GM12864 (cell line): ENCODE measurements around the gene GGN.

Experiments
- DNase-seq: peaks from one replicate; pipeline ENCODE4 v3.0.0-alpha.2; 2011; ENCODE audit warnings: low read depth
- H3K4me3 ChIP-seq: 2 replicates; pipeline ENCODE4 v1.5.1; 2011; ENCODE audit warnings: mild to moderate bottlenecking, low read depth, low read length, control low read depth
- CTCF ChIP-seq: IDR thresholded peaks from 2 replicates; pipeline ENCODE4 v1.5.1; 2011; ENCODE audit warnings: low read depth, mild to moderate bottlenecking, moderate library complexity, low read length, control low read depth, inconsistent platforms; ENCODE audit errors: missing control alignments

GGN gene, protein sequence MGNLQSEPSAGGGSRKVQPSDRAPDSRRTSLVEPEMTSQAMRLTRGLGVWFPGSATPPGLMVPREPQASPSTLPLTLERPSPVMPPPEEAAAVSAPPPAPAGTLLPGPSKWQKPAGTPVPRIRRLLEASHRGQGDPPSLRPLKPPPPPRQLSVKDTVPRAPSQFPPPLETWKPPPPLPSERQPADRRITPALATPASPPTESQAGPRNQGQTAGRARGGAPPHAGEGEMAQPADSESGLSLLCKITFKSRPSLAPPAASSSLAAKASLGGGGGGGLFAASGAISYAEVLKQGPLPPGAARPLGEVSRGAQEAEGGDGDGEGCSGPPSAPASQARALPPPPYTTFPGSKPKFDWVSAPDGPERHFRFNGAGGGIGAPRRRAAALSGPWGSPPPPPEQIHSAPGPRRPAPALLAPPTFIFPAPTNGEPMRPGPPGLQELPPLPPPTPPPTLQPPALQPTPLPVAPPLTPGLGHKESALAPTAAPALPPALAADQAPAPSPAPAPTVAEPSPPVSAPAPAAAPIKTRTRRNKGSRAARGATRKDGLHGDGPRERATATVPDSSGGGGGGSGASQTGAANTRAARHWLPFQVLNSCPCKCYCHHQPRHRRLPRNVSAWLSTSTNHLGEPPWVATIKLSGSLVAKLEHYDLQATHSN

DNA sequence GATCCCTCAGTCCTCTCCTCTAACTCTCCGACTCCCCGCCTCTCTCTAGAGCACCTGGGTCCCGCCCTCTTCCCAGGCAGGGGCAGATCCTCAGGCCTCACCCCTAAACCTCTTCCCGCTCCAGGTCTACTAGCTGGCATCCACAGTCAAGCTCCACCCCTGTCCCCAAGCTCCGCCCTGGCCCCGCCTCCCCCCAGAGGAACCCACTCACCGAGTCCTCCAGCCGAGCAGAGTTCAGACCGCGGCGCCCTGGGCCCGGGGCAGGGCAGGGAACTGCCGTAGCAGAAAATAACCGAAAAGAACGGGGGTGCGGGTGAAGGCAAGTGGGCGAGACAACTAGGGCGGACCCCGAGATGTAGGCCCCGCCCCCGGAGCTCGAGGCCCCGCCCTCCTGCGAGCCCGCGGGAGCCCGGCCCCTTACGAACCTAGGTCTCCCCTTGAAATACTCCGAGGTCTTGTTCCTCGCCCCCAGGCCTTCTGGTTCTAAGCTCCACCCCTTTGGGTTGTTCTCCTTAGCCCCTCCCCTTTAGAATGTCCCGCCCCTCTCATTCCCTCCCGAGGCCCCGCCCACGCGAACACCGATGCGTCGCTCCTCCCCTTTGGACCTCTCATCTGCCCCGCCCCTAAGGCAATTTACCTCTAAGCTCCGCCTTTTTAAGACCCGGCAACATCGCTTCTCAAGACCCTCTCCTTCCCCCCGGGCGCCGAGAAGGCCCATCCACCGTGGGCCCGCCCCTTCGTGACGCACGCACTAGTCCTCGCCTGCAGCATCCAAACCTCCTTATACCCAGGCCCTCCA, at the start of gene GGN:
TSS of gene GGN (minus strand) at position 485 of the 799 bp plus-strand sequence. CDS start 773 bp downstream, outside the sequence.
- H3K4me3 ChIP-seq, result peak within 1 kb of the TSS; percentile 12
- DNase-seq, result no peak
- no peak for TF ChIP-seq CTCF

GRCh38 chr19:38437295-38437694, 49.5 kb upstream of the GGN start:
- no peak for DNase-seq
- H3K4me3 ChIP-seq, result no peak overlapping the region
- no peak for TF ChIP-seq CTCF

- no peak for TF ChIP-seq CTCF
- DNase-seq, result no peak
- H3K4me3 ChIP-seq, result no peak overlapping the region
These were observed 46.8 kb upstream of the GGN start for GRCh38 chr19:38434549-38435051.

DNA sequence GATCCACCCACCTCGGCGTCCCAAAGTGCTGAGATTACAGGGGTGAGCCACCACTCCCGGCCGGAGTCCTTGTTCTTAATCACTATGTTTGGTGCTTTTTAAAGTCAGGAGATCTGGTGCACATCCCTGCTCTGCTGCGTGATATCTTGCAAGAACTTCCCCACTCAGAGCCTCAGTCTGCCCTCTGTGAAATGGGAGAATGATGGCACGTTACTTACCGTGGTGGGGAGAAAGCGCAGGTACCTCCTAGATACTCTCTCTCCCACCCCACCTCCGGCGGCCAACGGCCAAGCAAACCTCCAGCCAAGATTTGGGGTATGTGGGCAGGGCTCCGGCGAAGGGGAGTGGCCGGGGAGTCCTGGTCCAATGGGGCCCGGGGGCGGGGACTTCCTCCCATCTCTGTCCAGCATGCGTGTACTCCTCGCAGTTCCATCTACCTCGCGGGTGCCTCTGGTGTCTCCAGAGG, 45.5 kb upstream of the GGN start, which contains the start of gene RYR1:
TSS of gene RYR1 (plus strand) at position 424 of the 466 bp plus-strand sequence. CDS start 139 bp downstream, outside the sequence.
- no peak within 1 kb of the TSS for H3K4me3 ChIP-seq
- no peak for TF ChIP-seq CTCF
- no peak for DNase-seq

- DNase-seq, result no peak
- TF ChIP-seq CTCF, result no peak
- H3K4me3 ChIP-seq, result no peak overlapping the region
These were observed 43.1 kb upstream of the GGN start for GRCh38 chr19:38430931-38431330.

- no peak for TF ChIP-seq CTCF
- H3K4me3 ChIP-seq, result no peak overlapping the region
- no peak for DNase-seq
These were observed 42.0 kb upstream of the GGN start for GRCh38 chr19:38429811-38430156.
